Measurements from ENCODE around the gene TOR1AIP1. TPM values are rescaled to one million over a fixed set of nuclear protein-coding genes. Genes with fewer than 3 reads are reported as not detected.

Gene TOR1AIP1
- total RNA-seq, 1 experiment from 2014 or later, result 21.3 TPM

DNA sequence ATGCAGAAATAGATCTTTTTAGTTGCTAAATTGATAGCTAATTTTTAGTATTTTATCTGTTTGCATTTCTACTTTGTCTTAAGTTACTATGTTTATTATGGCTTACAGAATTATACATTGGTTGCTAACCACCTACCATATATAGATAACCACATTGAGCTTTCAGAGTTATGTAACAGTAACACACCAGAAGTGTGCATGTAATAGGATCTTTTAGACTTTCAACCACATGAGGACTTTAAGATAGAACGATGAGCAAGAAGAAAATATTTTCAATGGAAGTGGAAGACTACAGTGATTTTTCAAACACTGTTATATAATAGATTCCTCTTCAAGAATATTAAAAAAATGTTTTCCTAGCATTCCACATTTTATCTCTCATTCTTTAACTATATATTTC is 28.8 kb downstream of the TOR1AIP1 start:
- H3K36me3 ChIP-seq (ENCODE audit: low read depth, low read length), result no peaks in the 10 kb centered on the region; the same call in 1 of the 2 replicates
- no peak overlapping the region for H3K4me2 ChIP-seq (ENCODE audit: low read length)
- intact Hi-C loops (cut with micrococcal nuclease), result no loop called here
- H3K9me2 ChIP-seq (replicated peaks; ENCODE audit: low read length), result no peaks in the 10 kb centered on the region
- H2AFZ ChIP-seq (ENCODE audit: low read length), result no peak overlapping the region
- H3K27me3 ChIP-seq (ENCODE audit: low read length), result no peaks in the 10 kb centered on the region
- no peaks in the 10 kb centered on the region for H4K20me1 ChIP-seq (ENCODE audit: low read length)
- H3F3A ChIP-seq (ENCODE audit: low read length, unreplicated experiment), result no peaks in the 10 kb centered on the region
- BruUV-seq (replicated peaks), result no TSS peak
- DNase-seq (no peak), ATAC-seq (no peak)
- no peaks in the 10 kb centered on the region for H3K4me1 ChIP-seq (ENCODE audit: insufficient read depth, low read length)
- H3K9ac ChIP-seq (ENCODE audit: low read length), result no peak overlapping the region
- POLR2A ChIA-PET (ENCODE audit: unreplicated experiment), result no interaction called here
- no peak overlapping the region for H3K27ac ChIP-seq (ENCODE audit: low read length)
- TF ChIP-seq, protein P1, sequence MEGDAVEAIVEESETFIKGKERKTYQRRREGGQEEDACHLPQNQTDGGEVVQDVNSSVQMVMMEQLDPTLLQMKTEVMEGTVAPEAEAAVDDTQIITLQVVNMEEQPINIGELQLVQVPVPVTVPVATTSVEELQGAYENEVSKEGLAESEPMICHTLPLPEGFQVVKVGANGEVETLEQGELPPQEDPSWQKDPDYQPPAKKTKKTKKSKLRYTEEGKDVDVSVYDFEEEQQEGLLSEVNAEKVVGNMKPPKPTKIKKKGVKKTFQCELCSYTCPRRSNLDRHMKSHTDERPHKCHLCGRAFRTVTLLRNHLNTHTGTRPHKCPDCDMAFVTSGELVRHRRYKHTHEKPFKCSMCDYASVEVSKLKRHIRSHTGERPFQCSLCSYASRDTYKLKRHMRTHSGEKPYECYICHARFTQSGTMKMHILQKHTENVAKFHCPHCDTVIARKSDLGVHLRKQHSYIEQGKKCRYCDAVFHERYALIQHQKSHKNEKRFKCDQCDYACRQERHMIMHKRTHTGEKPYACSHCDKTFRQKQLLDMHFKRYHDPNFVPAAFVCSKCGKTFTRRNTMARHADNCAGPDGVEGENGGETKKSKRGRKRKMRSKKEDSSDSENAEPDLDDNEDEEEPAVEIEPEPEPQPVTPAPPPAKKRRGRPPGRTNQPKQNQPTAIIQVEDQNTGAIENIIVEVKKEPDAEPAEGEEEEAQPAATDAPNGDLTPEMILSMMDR (conservative IDR thresholded peaks at IDR 0.05; ENCODE audit: low read depth, low read length), result no peak
- TF ChIP-seq EZH2 (IDR thresholded peaks at IDR 0.05; ENCODE audit: low read length, unreplicated experiment), result no peak
- no peak for TF ChIP-seq EZH2phosphoT487 (IDR thresholded peaks at IDR 0.05; ENCODE audit: borderline replicate concordance, low read length)
- H3K9me3 ChIP-seq (ENCODE audit: low read length), result no peaks in the 10 kb centered on the region
- CTCF ChIA-PET, result no interaction called here
- H3K79me2 ChIP-seq (ENCODE audit: low read length), result no peaks in the 10 kb centered on the region
- H3K4me3 ChIP-seq (ENCODE audit: low read length), result no peak overlapping the region

DNA sequence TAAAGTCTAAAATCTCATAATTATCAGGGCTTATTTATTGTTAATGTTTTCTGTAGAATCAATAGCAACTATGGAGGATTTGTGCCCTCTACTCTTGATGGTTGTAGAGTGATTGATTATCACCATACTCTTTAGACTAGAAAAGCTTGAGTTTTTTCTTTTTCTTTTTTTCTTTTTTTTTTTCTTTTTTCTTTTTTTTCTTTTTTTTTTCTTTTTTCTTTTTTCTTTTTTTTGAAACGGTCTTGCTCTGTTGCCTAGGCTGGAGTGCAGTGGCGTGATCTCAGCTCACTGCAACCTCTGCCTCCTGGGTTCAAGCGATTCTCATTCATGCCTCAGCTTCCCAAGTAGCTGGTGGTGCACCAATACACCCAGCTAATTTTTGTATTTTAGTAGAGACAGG is 29.7 kb downstream of the TOR1AIP1 start:
- no TSS peak for BruUV-seq (replicated peaks)
- Histone ChIP-seq H3K4me1 (ENCODE audit: insufficient read depth, low read length) (no peaks in the 10 kb centered on the region), H3K27ac (ENCODE audit: low read length) (no peak overlapping the region), H3K9ac (ENCODE audit: low read length) (no peak overlapping the region), H3K36me3 (ENCODE audit: low read depth, low read length) (no peaks in the 10 kb centered on the region; the same call in 1 of the 2 replicates), H3K9me3 (ENCODE audit: low read length) (no peaks in the 10 kb centered on the region), H3K79me2 (ENCODE audit: low read length) (no peaks in the 10 kb centered on the region), H3K4me3 (ENCODE audit: low read length) (no peak overlapping the region), H4K20me1 (ENCODE audit: low read length) (no peaks in the 10 kb centered on the region), H3F3A (ENCODE audit: low read length, unreplicated experiment) (no peaks in the 10 kb centered on the region), H3K4me2 (ENCODE audit: low read length) (no peak overlapping the region), H2AFZ (ENCODE audit: low read length) (no peak overlapping the region), H3K27me3 (ENCODE audit: low read length) (no peaks in the 10 kb centered on the region), H3K9me2 (replicated peaks; ENCODE audit: low read length) (no peaks in the 10 kb centered on the region)
- ATAC-seq (no peak), DNase-seq (no peak)
- TF ChIP-seq EZH2phosphoT487 (IDR thresholded peaks at IDR 0.05; ENCODE audit: borderline replicate concordance, low read length) (no peak), EZH2 (IDR thresholded peaks at IDR 0.05; ENCODE audit: low read length, unreplicated experiment) (no peak)
- TF ChIP-seq, protein P1 (conservative IDR thresholded peaks at IDR 0.05; ENCODE audit: low read depth, low read length), result no peak
- POLR2A ChIA-PET (ENCODE audit: unreplicated experiment), result no interaction called here
- intact Hi-C loops (cut with micrococcal nuclease), result no loop called here
- CTCF ChIA-PET, result no interaction called here

DNA sequence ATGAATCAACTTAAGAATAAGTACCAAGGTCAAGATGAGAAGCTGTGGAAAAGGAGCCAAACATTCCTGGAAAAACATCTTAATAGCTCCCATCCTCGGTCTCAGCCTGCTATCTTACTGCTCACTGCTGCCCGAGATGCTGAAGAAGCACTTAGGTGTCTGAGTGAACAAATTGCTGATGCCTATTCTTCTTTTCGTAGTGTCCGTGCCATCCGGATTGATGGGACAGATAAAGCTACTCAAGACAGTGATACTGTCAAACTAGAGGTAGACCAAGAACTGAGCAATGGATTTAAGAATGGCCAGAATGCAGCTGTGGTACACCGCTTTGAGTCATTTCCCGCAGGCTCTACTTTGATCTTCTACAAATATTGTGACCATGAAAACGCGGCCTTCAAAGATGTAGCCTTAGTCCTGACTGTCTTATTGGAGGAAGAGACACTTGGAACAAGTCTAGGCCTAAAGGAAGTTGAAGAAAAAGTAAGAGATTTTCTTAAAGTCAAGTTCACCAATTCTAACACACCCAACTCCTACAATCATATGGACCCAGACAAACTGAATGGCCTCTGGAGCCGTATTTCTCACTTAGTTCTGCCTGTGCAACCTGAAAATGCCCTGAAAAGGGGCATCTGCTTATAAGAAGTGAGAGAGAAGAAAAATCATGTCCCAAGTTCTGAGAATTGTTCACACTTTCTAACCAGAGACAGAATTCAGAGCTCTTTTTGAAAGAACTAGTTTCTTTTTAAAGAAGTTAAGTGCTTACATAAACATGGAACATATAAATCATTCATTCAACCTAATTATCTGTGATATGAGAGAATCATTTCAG is 35.7 kb downstream of the TOR1AIP1 start:
- Histone ChIP-seq H3K9me2 (replicated peaks; ENCODE audit: low read length) (no peaks in the 10 kb centered on the region), H3K36me3 (ENCODE audit: low read depth, low read length) (peaks cover 10% of the 10 kb centered on the region; the same call in 1 of the 2 replicates), H4K20me1 (ENCODE audit: low read length) (no peaks in the 10 kb centered on the region), H2AFZ (ENCODE audit: low read length) (no peak overlapping the region), H3K4me2 (ENCODE audit: low read length) (no peak overlapping the region), H3K4me1 (ENCODE audit: insufficient read depth, low read length) (no peaks in the 10 kb centered on the region), H3K9ac (ENCODE audit: low read length) (no peak overlapping the region), H3F3A (ENCODE audit: low read length, unreplicated experiment) (no peaks in the 10 kb centered on the region), H3K79me2 (ENCODE audit: low read length) (no peaks in the 10 kb centered on the region), H3K9me3 (ENCODE audit: low read length) (no peaks in the 10 kb centered on the region), H3K4me3 (ENCODE audit: low read length) (no peak overlapping the region), H3K27me3 (ENCODE audit: low read length) (no peaks in the 10 kb centered on the region), H3K27ac (ENCODE audit: low read length) (no peak overlapping the region)
- DNase-seq (no peak), ATAC-seq (no peak)
- TF ChIP-seq EZH2 (IDR thresholded peaks at IDR 0.05; ENCODE audit: low read length, unreplicated experiment) (no peak), EZH2phosphoT487 (IDR thresholded peaks at IDR 0.05; ENCODE audit: borderline replicate concordance, low read length) (no peak)
- TF ChIP-seq, protein P1 (conservative IDR thresholded peaks at IDR 0.05; ENCODE audit: low read depth, low read length), result no peak
- POLR2A ChIA-PET (ENCODE audit: unreplicated experiment), result no interaction called here
- CTCF ChIA-PET, result no interaction called here
- no TSS peak for BruUV-seq (replicated peaks)
- intact Hi-C loops (cut with micrococcal nuclease), result no loop called here
